Measurements from ENCODE around the gene BGN. TPM values are rescaled to one million over a fixed set of nuclear protein-coding genes. Genes with fewer than 3 reads are reported as not detected.

Gene BGN
- total and polyA plus RNA-seq, 2 donors (not counting 1 experiment from before 2014, with no cell fraction given), result not detected

DNA sequence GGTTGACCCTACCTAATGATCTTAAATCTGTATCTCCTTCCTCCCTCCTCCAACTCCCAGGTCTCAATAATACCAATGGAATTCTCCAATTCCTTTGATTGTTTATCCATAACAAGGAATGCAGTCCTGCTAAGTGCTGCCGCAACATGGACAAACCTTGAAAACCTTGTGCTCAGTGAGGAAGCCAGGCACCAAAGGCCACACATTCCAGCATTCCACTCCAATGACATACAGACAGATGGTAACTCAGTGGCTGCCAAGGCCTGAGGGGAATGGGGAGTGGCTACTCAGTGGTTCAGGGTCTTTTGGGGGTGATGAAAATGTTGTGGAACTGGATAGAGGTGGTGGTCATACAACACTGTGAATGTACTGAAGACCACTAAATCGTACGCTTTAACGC lies 34.8 kb upstream of the BGN start:
- no peak overlapping the region for H3K27ac ChIP-seq (ENCODE audit: low read length in 2 of 2)
- no peaks in the 10 kb centered on the region for H3K27me3 ChIP-seq (replicated peaks in 1 of 4; ENCODE audit: control extremely low read depth in 1 of 4, control insufficient read depth in 3 of 4, insufficient read depth in 4 of 4, low read length in 3 of 4)
- H3K4me1 Mint-ChIP-seq, result no peaks in the 10 kb centered on the region
- no peaks in the 10 kb centered on the region for H3K27me3 Mint-ChIP-seq
- H2AFZ ChIP-seq (ENCODE audit: insufficient read depth, low read depth, low read length, poor library complexity, severe bottlenecking), result no peak overlapping the region
- H3K79me2 ChIP-seq (ENCODE audit: control insufficient read depth, insufficient read depth, low read length), result no peaks in the 10 kb centered on the region
- POLR2A ChIA-PET, result no interaction called here
- H4K20me1 ChIP-seq (ENCODE audit: control insufficient read depth, insufficient read depth, low read length, poor library complexity, severe bottlenecking), result no peaks in the 10 kb centered on the region
- no peak overlapping the region for H3K4me3 Mint-ChIP-seq
- CTCF ChIA-PET, result interaction anchor here (1.0 to 1.4 kb wide), 3 partner anchors 17 to 50 kb away, joined by 3 to 4 read pairs (median 4); no protein-coding TSS in a partner anchor
- ATAC-seq (ENCODE audit: low read depth) (no peak), DNase-seq (no peak)
- TF ChIP-seq, protein P1, sequence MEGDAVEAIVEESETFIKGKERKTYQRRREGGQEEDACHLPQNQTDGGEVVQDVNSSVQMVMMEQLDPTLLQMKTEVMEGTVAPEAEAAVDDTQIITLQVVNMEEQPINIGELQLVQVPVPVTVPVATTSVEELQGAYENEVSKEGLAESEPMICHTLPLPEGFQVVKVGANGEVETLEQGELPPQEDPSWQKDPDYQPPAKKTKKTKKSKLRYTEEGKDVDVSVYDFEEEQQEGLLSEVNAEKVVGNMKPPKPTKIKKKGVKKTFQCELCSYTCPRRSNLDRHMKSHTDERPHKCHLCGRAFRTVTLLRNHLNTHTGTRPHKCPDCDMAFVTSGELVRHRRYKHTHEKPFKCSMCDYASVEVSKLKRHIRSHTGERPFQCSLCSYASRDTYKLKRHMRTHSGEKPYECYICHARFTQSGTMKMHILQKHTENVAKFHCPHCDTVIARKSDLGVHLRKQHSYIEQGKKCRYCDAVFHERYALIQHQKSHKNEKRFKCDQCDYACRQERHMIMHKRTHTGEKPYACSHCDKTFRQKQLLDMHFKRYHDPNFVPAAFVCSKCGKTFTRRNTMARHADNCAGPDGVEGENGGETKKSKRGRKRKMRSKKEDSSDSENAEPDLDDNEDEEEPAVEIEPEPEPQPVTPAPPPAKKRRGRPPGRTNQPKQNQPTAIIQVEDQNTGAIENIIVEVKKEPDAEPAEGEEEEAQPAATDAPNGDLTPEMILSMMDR (IDR thresholded peaks at IDR 0.05), result no peak
- TF ChIP-seq EZH2 (IDR thresholded peaks at IDR 0.05; ENCODE audit: borderline replicate concordance, insufficient read depth, low read depth, low read length, poor library complexity, severe bottlenecking), result no peak
- peaks cover 0 to 6% of the 10 kb centered on the region in 2 experiments for H3K36me3 ChIP-seq (replicated peaks in 1 of 2; ENCODE audit: control extremely low read depth in 1 of 2, control insufficient read depth in 1 of 2, extremely low read depth in 1 of 2, insufficient read depth in 2 of 2, low read length in 1 of 2)
- no peak overlapping the region for H3K9ac ChIP-seq (ENCODE audit: low read length)
- H3K9me3 ChIP-seq (ENCODE audit: control extremely low read depth in 1 of 3, control insufficient read depth in 2 of 3, insufficient read depth in 1 of 3, low read length in 2 of 3), result no peaks in the 10 kb centered on the region
- WGBS (ENCODE audit: insufficient coverage), result no CpG with 5 or more reads among the region's 4 CpGs
- no peaks in the 10 kb centered on the region for H3K4me1 ChIP-seq (ENCODE audit: control insufficient read depth in 2 of 2, insufficient read depth in 2 of 2, low read length in 2 of 2)
- no peaks in the 10 kb centered on the region for H3K9me3 Mint-ChIP-seq (ENCODE audit: insufficient read depth)
- H3K4me2 ChIP-seq (replicated peaks; ENCODE audit: low read depth, low read length, poor library complexity, severe bottlenecking), result no peak overlapping the region
- intact Hi-C loops (cut with micrococcal nuclease), result loop anchor here (2.0 kb wide), 1 partner anchor 47 kb away; no protein-coding TSS in a partner anchor
- H3K27ac Mint-ChIP-seq, result no peak overlapping the region
- no peak overlapping the region for H3K4me3 ChIP-seq (ENCODE audit: control extremely low read depth in 1 of 5, extremely low read depth in 1 of 5, insufficient read depth in 1 of 5, low read depth in 2 of 5, low read length in 4 of 5)

DNA sequence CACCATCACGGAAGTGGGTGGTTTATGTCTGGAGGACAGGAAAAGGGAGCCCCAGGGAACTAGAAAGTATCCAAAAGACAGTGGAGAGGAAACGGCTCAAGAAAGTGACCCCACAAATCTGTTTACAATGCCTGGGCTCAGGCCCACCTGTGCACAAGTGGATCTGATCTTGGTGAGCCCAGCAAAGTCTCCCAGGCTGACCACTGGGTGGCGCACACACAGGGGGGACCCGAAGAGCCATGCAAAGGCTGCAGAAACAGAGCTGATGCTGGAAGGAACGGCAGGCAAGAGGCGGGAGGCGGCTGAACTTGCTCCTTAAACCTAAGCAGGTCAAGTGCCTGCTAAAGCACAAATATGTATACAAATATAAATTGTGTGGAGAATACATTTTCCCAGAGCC lies 34.0 kb upstream of the BGN start:
- DNase-seq, result peak; percentile 49
- H3K4me3 Mint-ChIP-seq, result no peak overlapping the region
- Histone ChIP-seq H2AFZ (ENCODE audit: insufficient read depth, low read depth, low read length, poor library complexity, severe bottlenecking) (no peak overlapping the region), H3K4me3 (ENCODE audit: control extremely low read depth in 1 of 5, extremely low read depth in 1 of 5, insufficient read depth in 1 of 5, low read depth in 2 of 5, low read length in 4 of 5) (no peak overlapping the region), H3K36me3 (replicated peaks in 1 of 2; ENCODE audit: control extremely low read depth in 1 of 2, control insufficient read depth in 1 of 2, extremely low read depth in 1 of 2, insufficient read depth in 2 of 2, low read length in 1 of 2) (peaks cover 0 to 6% of the 10 kb centered on the region in 2 experiments), H3K27ac (ENCODE audit: low read length in 2 of 2) (no peak overlapping the region), H3K27me3 (replicated peaks in 1 of 4; ENCODE audit: control extremely low read depth in 1 of 4, control insufficient read depth in 3 of 4, insufficient read depth in 4 of 4, low read length in 3 of 4) (no peaks in the 10 kb centered on the region), H3K9me3 (ENCODE audit: control extremely low read depth in 1 of 3, control insufficient read depth in 2 of 3, insufficient read depth in 1 of 3, low read length in 2 of 3) (no peaks in the 10 kb centered on the region), H3K79me2 (ENCODE audit: control insufficient read depth, insufficient read depth, low read length) (peaks cover 3% of the 10 kb centered on the region), H3K9ac (ENCODE audit: low read length) (no peak overlapping the region), H3K4me1 (ENCODE audit: control insufficient read depth in 2 of 2, insufficient read depth in 2 of 2, low read length in 2 of 2) (no peaks in the 10 kb centered on the region), H4K20me1 (ENCODE audit: control insufficient read depth, insufficient read depth, low read length, poor library complexity, severe bottlenecking) (no peaks in the 10 kb centered on the region), H3K4me2 (replicated peaks; ENCODE audit: low read depth, low read length, poor library complexity, severe bottlenecking) (no peak overlapping the region)
- ChIA-PET CTCF (interaction anchor here (0.9 to 2.3 kb wide), 7 partner anchors 12 to 427 kb away, joined by 3 to 15 read pairs (median 3); no protein-coding TSS in a partner anchor), POLR2A (no interaction called here)
- H3K27me3 Mint-ChIP-seq, result no peaks in the 10 kb centered on the region
- 67% methylated on average over 2 of the region's 7 CpGs for WGBS (ENCODE audit: insufficient coverage)
- no peak overlapping the region for H3K27ac Mint-ChIP-seq
- no peaks in the 10 kb centered on the region for H3K4me1 Mint-ChIP-seq
- TF ChIP-seq EZH2 (IDR thresholded peaks at IDR 0.05; ENCODE audit: borderline replicate concordance, insufficient read depth, low read depth, low read length, poor library complexity, severe bottlenecking), result no peak
- TF ChIP-seq, protein P1 (IDR thresholded peaks at IDR 0.05), result peak; percentile 59
- ATAC-seq (ENCODE audit: low read depth), result no peak
- intact Hi-C loops (cut with micrococcal nuclease), result loop anchor here (2.0 kb wide), 1 partner anchor 46 kb away; no protein-coding TSS in a partner anchor
- H3K9me3 Mint-ChIP-seq (ENCODE audit: insufficient read depth), result no peaks in the 10 kb centered on the region
